ENCODE data around the gene TACC2. TPM values are rescaled to one million over a fixed set of nuclear protein-coding genes. Genes with fewer than 3 reads are reported as not detected.
A peak's percentile ranks its signal among the peaks of the same experiment; 100 is the strongest.

The TACC2 gene
- total RNA-seq, 1 experiment from 2014 or later, result 3.0 TPM

DNA sequence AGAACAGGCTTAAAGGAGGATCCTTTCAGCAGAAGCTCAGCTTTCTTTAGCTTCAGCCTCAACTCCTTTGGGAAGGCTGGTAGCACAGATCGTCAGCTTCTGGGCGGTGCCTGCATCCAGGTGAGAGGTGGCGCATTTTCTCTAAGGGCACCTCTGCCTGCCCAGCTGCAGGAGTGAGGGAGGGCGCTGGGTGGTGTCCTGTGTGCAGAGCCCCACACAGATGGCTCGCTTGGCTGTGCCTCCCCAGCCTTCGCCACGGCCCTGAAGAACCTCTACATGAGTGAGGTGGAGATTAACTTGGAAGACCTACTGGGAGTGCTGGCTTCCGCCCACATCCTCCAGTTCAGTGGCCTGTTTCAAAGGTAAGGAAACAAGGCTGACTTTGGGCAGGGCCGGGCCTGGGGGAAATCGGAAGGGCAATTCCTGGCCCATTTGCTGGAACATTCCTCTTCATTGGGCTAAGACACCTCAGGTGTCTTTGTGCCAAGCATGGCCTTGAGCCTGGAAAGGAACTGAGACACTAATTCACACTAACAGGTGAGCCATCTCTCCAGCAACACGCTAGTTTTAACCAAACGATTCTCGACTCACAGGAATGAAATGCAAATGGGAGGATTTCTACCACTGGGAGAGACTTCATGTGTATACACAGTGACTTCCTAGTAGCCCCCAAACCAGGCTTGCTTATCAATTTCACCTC is 302.0 kb downstream of the TACC2 start:
- no peak for DNase-seq (ENCODE audit: low read depth, low spot score)
- in situ Hi-C loops (cut with HindIII; ENCODE audit: low pct_unique_long_range_greater_than_20kb, low sequenced_read_pairs), result no loop called here

- no peak for DNase-seq (ENCODE audit: low read depth, low spot score)
- in situ Hi-C loops (cut with HindIII; ENCODE audit: low pct_unique_long_range_greater_than_20kb, low sequenced_read_pairs), result no loop called here
Measured at GRCh38 chr10:122291739-122292138, 302.8 kb downstream of the TACC2 start.

DNA sequence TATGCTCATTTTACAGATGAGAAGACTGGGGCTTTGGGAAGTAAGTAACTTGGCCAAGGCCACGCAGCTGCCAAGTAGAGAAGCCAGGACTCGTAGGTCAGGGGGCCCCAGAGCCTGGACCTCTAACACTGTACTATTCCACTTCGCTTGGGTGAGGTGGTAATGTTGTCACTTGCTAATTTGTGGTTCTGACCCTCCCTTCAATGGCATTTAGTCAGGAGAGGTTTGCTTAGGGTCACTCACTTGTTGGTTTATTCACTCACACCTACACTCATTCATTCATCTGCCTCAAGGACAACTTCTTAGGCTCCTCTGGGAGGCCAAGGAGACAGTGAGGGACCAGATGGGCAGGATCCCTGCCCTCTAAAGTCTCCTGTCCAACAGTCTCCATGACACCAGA is 303.4 kb downstream of the TACC2 start:
- in situ Hi-C loops (cut with HindIII; ENCODE audit: low pct_unique_long_range_greater_than_20kb, low sequenced_read_pairs), result no loop called here
- DNase-seq (ENCODE audit: low read depth, low spot score), result no peak

- in situ Hi-C loops (cut with HindIII; ENCODE audit: low pct_unique_long_range_greater_than_20kb, low sequenced_read_pairs), result no loop called here
- no peak for DNase-seq (ENCODE audit: low read depth, low spot score)
Measured at GRCh38 chr10:122293156-122293960, 304.4 kb downstream of the TACC2 start.

- no peak for DNase-seq (ENCODE audit: low read depth, low spot score)
- in situ Hi-C loops (cut with HindIII; ENCODE audit: low pct_unique_long_range_greater_than_20kb, low sequenced_read_pairs), result no loop called here
Measured at GRCh38 chr10:122293961-122294380, 305.0 kb downstream of the TACC2 start.

DNA sequence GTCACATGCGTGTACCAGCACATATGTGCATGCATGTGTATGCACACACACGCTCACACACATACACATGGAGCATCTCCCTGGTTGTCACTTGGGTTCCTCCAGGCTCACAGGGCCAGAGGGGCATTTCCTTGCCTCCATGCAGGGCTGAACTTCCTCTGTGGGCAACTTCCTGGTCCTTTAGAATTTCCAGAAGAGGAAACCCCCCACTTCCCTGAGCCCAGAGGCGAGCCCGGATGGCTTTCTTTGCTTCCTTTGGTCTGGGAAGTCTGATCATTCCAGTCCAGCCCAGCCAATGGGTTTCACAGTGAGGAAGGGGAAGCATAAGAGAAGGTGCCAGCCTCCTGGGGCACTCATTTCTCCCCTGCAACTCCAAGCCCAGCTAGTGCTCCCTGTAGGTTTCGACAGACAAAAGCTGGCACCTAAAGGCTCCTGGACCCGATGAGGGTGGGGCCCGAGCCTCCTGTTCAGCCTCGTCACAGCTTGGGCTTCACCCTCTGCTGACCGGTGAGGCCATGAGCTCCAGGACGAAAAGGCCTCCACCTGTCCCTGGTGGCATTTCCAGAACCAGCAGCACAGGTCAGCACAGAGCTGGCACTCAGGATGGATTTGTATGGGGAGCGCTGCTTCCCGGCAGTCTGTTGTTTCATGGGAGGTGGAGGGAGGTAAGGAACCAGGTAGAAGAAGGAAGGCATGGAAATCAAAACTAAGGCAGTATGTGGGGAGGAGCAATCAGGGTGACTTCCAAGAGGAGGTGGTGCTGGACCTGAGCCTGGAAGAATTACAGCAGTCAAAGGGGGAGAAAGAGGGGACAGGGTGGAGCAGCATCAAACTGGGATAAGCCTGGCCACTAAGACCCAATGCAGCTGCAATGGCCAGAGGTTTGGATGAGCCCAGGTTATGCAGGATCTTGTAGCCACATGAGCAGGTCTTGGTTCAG is 305.8 kb downstream of the TACC2 start:
- in situ Hi-C loops (cut with HindIII; ENCODE audit: low pct_unique_long_range_greater_than_20kb, low sequenced_read_pairs), result no loop called here

GRCh38 chr10:122295451-122295809 is 306.5 kb downstream of the TACC2 start:
- in situ Hi-C loops (cut with HindIII; ENCODE audit: low pct_unique_long_range_greater_than_20kb, low sequenced_read_pairs), result no loop called here
- no peak for DNase-seq (ENCODE audit: low read depth, low spot score)

More for the DNA sequence above, 305.8 kb downstream of the TACC2 start:
- DNase-seq (ENCODE audit: low read depth, low spot score), result no peak

DNA sequence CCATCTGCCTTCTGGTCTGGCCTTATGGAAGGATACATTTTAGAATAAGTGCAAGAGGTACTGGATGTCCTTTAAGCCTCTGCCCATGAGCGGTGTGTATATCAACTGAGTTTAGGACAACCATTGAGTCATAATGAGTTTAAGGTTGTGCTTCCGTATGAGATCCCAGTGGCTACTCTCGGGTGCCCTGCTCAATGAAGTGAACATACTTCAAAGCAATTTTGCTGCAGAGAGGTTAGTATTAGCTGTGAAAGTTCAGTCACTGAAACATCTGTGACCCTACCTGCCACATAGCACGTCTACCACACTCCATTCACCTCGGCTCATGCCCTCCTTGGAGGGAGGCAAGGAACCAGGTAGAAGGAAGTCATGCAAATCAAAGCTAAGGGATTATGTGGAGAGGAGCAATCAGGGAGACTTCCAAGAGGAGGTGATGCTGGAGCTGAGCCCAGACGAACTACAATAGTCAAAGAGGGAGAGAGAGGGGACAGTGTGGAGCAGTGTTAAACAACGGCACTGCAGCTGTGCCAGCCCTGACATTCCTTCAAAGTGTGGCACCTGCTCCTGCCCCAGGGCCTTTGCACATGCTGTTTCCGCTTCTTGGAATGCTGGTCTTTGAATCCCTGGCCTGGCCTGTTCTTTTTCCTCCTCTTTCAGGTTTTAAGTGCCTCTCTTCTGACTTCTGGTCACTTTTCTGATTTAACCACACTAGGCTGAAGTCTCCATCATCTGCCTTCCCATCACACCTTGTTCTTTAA is 307.6 kb downstream of the TACC2 start:
- no peak for DNase-seq (ENCODE audit: low read depth, low spot score)
- in situ Hi-C loops (cut with HindIII; ENCODE audit: low pct_unique_long_range_greater_than_20kb, low sequenced_read_pairs), result no loop called here

DNA sequence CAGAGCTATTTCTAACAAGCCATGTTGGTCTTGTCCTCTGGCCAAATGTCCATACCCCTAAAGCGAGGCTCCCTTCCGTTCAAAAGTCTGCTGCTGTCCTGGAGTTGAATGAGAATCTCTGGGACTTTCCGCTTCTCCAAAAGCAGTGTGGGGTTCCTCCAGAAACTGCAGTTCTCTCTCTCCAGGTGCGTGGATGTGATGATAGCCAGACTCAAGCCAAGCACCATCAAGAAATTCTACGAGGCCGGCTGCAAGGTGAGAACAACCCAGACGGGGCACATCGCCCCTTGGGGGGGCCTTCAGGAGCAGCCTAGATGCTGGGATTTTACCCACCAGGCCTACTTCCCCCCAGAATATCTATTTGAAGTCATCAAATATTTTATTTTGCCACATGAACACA is 308.6 kb downstream of the TACC2 start:
- DNase-seq (ENCODE audit: low read depth, low spot score), result no peak
- in situ Hi-C loops (cut with HindIII; ENCODE audit: low pct_unique_long_range_greater_than_20kb, low sequenced_read_pairs), result no loop called here

DNA sequence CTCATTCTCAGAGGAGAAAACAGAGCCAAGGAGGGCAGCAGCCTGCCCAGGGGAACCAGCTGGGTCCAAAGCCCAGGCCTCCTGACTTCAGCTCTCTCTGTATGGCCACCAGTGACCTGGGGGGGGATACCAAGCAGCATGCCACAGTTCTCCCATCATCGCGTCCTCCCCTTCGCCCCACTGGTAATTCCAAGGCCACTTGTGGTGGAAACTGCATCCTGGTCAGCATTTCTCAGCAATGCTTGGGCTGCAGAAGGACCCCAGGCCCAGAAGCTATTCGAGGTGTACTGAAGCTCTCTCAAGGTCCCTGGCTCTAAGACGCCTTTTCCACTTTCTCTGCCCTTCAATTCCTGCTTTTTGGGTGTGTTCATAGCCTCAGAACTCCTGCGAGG is 309.2 kb downstream of the TACC2 start:
- DNase-seq (ENCODE audit: low read depth, low spot score), result no peak
- in situ Hi-C loops (cut with HindIII; ENCODE audit: low pct_unique_long_range_greater_than_20kb, low sequenced_read_pairs), result no loop called here

- in situ Hi-C loops (cut with HindIII; ENCODE audit: low pct_unique_long_range_greater_than_20kb, low sequenced_read_pairs), result no loop called here
Measured at GRCh38 chr10:122298598-122299301, 309.8 kb downstream of the TACC2 start.

GRCh38 chr10:122299423-122300075 is 310.6 kb downstream of the TACC2 start:
- DNase-seq (ENCODE audit: low read depth, low spot score), result no peak
- in situ Hi-C loops (cut with HindIII; ENCODE audit: low pct_unique_long_range_greater_than_20kb, low sequenced_read_pairs), result no loop called here

More at GRCh38 chr10:122298598-122299301, 309.8 kb downstream of the TACC2 start:
- DNase-seq (ENCODE audit: low read depth, low spot score), result peak; percentile 81

DNA sequence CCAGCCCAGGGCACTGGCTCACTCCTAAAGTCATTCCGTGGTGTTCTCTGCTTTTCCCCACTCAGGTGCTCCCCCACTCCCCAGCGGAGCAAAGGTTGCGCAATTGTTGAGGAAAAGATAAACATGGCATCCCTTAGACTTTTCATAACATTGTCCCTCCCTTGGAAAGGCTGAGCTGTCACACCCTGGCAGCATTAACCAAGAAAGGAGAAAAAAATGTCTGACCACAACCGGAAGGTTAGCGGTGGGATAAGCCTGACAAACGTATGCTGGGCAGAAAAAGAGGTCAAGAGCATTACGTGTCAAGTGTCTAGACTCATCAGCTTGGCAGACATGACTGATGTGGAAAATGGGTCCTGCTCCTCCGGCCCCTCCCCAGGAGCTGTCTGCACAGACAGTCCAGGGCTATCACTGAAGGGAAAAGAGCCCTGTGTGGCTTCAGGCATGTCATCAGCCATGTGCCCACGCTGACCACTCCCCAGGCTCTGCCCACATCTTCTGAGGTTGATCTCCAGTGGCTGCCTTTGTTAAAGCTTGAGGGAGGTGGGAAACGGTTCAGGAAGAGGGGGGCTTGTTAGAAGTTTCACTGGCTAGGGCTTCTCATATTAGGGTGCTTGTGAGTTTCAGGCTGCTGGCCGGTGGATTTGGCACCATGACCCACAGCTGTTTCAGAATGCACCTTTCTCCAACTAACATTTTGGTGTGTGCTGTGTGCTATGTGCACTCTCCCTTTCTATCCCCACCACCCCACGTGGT is 312.3 kb downstream of the TACC2 start:
- no peak for DNase-seq (ENCODE audit: low read depth, low spot score)
- in situ Hi-C loops (cut with HindIII; ENCODE audit: low pct_unique_long_range_greater_than_20kb, low sequenced_read_pairs), result no loop called here

DNA sequence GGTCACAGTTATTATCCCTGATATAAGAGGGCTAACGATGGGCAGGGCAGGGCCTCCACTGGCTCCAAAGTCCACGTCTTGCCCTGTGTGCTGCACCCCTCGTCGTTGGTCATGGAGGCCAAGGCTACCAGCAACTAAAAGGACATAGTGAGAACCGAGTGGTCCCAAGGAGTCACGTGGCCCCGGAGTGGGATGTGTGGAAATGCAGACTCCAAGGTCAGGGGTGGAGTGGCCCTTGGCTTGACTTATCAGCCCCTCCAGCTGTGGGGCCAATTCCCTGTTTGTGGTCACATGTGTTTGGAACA is 312.8 kb downstream of the TACC2 start:
- in situ Hi-C loops (cut with HindIII; ENCODE audit: low pct_unique_long_range_greater_than_20kb, low sequenced_read_pairs), result no loop called here
- no peak for DNase-seq (ENCODE audit: low read depth, low spot score)

- in situ Hi-C loops (cut with HindIII; ENCODE audit: low pct_unique_long_range_greater_than_20kb, low sequenced_read_pairs), result no loop called here
- no peak for DNase-seq (ENCODE audit: low read depth, low spot score)
Measured at GRCh38 chr10:122302315-122302714, 313.4 kb downstream of the TACC2 start.

All from SK-MEL-5 (cell line).